T47D (cell line): ENCODE results near the gene BARX2.

ENCODE experiments used
- DNase-seq, 2 experiments: peaks; one replicate each; pipeline versions ENCODE4 v3.0.0 to v3.0.0-alpha.2; 2011 to 2012; ENCODE audit warnings: low read depth in 1 of 2, low spot score in 1 of 2
- JUND ChIP-seq: IDR thresholded peaks from 2 replicates; pipeline ENCODE4 v1.6.1; 2012; ENCODE audit warnings: low read depth
- in situ Hi-C: cut with HindIII; loops from 2 replicates; pipeline ENCODE4 v1.10.0; 2016; ENCODE audit warnings: low sequenced_read_pairs, low pct_unique_long_range_greater_than_20kb

The BARX2 gene

DNA sequence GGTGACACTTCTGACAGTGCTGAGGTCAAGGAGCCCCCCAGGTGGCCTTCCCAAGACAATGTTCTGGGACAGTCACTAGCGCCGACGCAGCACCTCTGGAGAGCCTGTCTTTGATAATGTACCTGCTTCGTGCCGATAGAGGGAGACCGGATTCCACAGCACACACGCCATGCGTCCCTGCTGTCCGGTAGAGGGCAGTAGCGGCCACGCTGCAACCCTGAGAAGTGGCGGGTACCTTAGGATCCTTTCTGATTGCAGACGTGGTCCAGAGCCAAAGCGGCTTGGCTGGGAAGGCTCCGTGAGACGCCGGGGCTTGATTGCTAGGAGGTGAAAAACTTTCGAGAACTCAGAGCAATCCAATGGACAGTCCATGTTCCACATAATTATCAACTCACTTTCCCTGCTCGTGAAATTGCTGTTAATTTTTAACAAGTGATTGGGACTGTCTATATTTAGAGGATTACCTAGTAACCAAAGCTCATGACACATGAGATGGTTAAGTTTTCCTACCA is 11.4 kb upstream of the BARX2 start:
- peak in 1 of 2 experiments; percentile 97 for DNase-seq
- in situ Hi-C loops, result no loop called here
- TF ChIP-seq JUND, result no peak

- DNase-seq, result no peak
- no peak for TF ChIP-seq JUND
- in situ Hi-C loops, result no loop called here
These were observed 9.8 kb upstream of the BARX2 start for GRCh38 chr11:129365816-129366215.

DNA sequence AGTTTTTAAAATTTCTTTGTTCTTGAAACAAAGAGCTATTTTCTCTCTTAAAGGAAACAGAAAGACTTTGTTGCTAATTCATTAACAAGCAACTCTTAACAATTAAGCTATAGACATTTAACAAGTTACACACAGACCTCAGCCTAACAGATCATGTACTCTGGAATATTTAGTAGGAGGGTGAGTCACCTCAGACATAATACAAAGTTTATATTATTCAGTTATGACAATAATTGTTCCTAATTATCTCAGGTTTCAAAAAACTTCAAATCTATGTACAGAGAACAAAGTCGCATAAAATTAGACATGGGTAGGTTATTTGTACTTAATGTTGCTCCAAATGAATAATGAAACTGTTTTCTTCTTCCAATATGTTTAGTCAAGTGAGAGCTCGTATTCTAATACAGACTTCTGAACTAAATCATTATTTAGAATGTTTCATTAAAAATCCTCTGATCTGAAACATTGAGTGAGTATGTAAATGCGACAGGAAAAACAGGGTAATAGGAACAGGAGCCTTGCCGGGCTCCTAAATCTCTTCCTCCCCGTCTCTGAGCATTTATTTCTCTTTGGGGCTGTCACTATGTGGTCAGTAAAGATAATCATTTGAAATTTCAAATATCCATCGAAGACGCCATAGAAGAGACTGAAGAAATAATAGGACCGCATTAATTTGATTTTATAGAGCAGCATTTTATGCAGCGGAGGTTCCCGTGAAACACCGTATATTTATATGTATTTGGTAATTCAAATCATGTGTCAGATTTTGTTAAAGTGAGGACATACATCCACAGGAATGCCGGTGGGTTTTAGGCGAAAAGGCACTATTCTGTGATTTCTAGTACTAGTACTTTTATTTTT is 8.7 kb upstream of the BARX2 start:
- TF ChIP-seq JUND, result no peak
- in situ Hi-C loops, result no loop called here
- DNase-seq, result no peak

- in situ Hi-C loops, result no loop called here
- TF ChIP-seq JUND, result no peak
- DNase-seq, result peak in 1 of 2 experiments; percentile 40
These were observed 6.6 kb upstream of the BARX2 start for GRCh38 chr11:129368889-129369672.

DNA sequence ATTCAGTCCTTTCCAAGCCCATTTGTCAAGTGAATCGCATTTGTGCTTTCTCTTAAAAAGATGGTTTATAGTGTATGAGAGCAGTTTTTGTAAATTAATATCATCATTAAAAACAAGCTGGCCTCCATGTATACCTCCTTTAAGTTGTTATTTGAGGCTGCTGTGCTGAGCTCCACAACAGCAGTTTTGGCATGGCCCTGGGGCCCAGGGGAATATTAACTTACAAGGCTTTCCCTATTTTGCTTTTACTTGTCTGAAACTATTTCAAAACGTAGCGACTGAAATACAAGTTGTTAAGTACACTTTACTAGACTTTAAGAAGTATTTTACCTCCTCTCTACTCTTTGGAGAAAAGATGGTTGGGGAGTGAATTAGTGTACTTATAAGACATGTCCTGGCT is 4.9 kb upstream of the BARX2 start:
- TF ChIP-seq JUND, result no peak
- in situ Hi-C loops, result no loop called here
- no peak for DNase-seq

- in situ Hi-C loops, result no loop called here
- no peak for TF ChIP-seq JUND
- DNase-seq, result no peak
These were observed 2.8 kb upstream of the BARX2 start for GRCh38 chr11:129372609-129373488.

DNA sequence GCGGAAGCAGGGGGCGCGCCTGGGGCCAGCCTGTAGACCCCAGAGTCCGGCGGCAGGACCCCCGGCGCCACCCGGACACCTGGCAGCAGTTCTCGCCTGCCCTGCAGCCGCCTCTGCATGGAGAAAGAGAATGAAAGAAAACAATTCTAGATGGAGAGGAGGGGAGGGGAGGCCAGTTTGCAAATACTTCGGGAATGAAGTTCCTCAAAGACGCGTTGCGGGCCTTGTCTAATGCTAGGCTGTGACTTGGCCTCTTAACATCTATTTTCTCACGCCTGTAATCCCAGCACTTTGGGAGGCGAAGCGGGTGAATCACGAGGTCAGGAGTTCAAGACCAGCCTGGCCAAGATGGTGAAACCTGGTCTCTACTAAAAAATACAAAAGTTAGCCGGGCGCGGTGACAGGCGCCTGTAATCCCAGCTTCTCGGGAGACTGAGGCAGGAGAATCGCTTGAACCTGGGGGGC is 2.1 kb upstream of the BARX2 start:
- DNase-seq, result no peak
- TF ChIP-seq JUND, result no peak
- in situ Hi-C loops, result no loop called here

DNA sequence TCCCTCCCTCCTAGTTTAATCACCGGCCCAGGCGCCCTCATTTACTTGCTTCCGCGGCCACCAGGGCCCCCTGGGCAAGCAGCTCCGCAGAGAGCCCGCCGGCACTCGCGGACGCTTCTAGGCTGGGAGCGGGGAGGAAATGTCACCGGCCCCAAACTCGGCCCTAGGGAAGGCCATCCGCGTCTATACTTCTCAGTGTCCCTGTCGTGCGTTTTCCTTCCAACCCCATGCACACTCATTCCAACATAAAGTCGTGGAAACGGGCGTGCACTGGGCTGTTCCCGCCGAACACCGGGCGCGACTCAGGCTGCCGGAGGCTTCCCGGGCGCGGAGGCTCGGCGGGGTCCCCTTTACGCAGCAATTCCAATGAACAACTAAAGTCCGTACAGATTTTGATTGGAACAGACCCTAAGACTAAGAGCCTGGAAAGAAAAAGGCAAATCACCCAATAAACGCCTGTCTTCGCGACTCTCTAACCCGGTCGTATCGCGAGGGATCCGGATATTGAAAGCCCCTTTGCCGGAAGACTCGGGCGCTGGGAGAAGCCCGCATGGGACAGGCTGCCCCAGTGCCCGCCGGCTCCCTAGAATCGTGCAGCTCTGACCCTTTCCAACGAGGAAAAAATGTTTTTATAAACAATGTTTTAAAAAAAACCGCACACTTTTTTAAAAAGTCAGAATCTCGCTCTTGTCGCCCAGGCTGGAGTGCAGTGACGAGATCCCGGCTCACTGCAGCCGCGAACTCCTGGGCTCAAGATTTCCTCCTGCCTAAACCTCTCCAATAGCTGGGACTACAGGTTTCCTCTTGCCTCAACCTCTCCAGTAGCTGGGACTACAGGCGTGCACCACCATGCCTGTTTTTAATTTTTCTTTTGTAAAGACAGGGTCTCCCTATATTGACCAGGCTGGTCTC is 1.3 kb upstream of the BARX2 start:
- no peak for DNase-seq
- in situ Hi-C loops, result no loop called here

GRCh38 chr11:129374993-129375750 is 476 bp upstream of the BARX2 start:
- DNase-seq, result peak; percentile 87 to 88
- in situ Hi-C loops, result no loop called here
- no peak for TF ChIP-seq JUND

More for the DNA sequence above, 1.3 kb upstream of the BARX2 start:
- TF ChIP-seq JUND, result no peak

- DNase-seq, result no peak
- no peak for TF ChIP-seq JUND
- in situ Hi-C loops, result no loop called here
These were observed 1.2 kb downstream of the BARX2 start for GRCh38 chr11:129376658-129377341.

- no peak for DNase-seq
- in situ Hi-C loops, result no loop called here
- no peak for TF ChIP-seq JUND
These were observed 2.1 kb downstream of the BARX2 start for GRCh38 chr11:129377739-129378138.
